ENCODE results near the gene WNT7B. TPM values are rescaled to one million over a fixed set of nuclear protein-coding genes. Genes with fewer than 3 reads are reported as not detected.

WNT7B gene
- total RNA-seq, 1 donor from 2014 or later: 1.8 TPM

DNA sequence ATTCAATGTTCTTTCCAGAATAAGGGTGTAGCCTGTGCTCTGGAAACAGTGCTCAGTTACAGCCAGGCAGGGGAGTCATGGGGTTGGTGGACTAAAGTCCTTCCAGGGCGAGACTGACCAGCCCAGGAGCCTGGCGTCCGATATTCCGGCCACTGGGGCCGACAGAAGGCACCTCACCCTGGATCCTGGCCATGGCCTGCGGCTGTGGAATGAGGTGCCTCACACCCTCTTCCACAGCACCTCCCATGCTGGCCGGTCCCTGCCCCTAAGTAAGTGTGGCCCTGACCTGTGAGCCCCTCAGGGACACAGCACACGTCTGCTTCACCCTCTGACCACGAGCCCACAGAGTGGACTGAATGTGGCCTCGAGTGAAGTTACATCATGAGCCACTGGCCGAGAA, 50.5 kb downstream of the WNT7B start:
- Histone ChIP-seq H3K79me2 (ENCODE audit: low read depth) (no peaks in the 10 kb centered on the region), H3K4me3 (no peak overlapping the region), H3K27ac (no peak overlapping the region), H2AFZ (replicated peaks) (no peak overlapping the region), H3F3A (ENCODE audit: low read depth) (no peaks in the 10 kb centered on the region), H3K4me2 (no peak overlapping the region), H4K20me1 (ENCODE audit: low read depth) (no peaks in the 10 kb centered on the region), H3K36me3 (no peaks in the 10 kb centered on the region), H3K27me3 (no peaks in the 10 kb centered on the region), H3K9ac (no peak overlapping the region), H3K4me1 (no peaks in the 10 kb centered on the region), H3K9me3 (ENCODE audit: low read depth) (no peaks in the 10 kb centered on the region)
- no peak overlapping the region for H3K4me3 Mint-ChIP-seq
- peaks cover 9% of the 10 kb centered on the region for H3K36me3 Mint-ChIP-seq
- no peaks in the 10 kb centered on the region for H3K27me3 Mint-ChIP-seq (ENCODE audit: insufficient read depth, low read depth)
- no peak for DNase-seq (ENCODE audit: low spot score)
- peaks cover 4% of the 10 kb centered on the region for H3K4me1 Mint-ChIP-seq
- no peaks in the 10 kb centered on the region for H3K9me3 Mint-ChIP-seq
- no peak overlapping the region for H3K27ac Mint-ChIP-seq
- TF ChIP-seq EZH2phosphoT487 (IDR thresholded peaks at IDR 0.05) (no peak), CTCF (IDR thresholded peaks at IDR 0.05) (no peak), EZH2 (IDR thresholded peaks at IDR 0.05) (no peak)

DNA sequence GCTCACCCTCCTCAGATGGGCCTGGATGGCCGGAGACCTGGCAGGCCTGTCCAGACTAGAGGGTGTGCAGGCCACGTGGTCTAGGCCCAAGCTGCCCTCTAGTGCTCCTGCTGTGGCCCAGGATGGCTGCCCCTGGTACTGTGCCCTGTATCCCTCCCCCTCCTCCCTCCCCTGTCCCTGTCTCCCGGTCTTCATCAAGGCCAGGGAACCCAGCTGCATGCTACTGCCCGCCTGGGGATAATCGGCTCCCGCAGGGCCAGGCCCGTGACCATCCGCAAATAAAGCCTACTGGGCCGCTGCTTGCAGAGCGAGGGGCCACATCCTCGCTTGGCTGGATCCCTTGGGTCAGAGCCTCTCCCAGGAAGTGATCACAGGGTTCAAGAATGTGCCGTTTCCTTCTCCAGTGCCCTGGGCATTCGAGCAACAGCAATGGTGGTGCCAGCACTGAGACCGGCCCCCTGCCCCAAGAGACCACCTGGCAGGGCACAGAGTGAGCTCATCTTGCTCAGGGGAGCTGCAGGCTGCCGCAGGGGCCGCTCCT, 51.1 kb downstream of the WNT7B start:
- H3K4me3 Mint-ChIP-seq: no peak overlapping the region
- H3K27ac Mint-ChIP-seq: no peak overlapping the region
- Histone ChIP-seq H3F3A (ENCODE audit: low read depth) (no peaks in the 10 kb centered on the region), H3K9me3 (ENCODE audit: low read depth) (no peaks in the 10 kb centered on the region), H2AFZ (replicated peaks) (no peak overlapping the region), H3K27ac (no peak overlapping the region), H4K20me1 (ENCODE audit: low read depth) (no peaks in the 10 kb centered on the region), H3K4me2 (no peak overlapping the region), H3K4me1 (no peaks in the 10 kb centered on the region), H3K9ac (no peak overlapping the region), H3K27me3 (no peaks in the 10 kb centered on the region), H3K4me3 (no peak overlapping the region), H3K79me2 (ENCODE audit: low read depth) (no peaks in the 10 kb centered on the region), H3K36me3 (no peaks in the 10 kb centered on the region)
- peaks cover 4% of the 10 kb centered on the region for H3K4me1 Mint-ChIP-seq
- no peaks in the 10 kb centered on the region for H3K27me3 Mint-ChIP-seq (ENCODE audit: insufficient read depth, low read depth)
- no peak for TF ChIP-seq EZH2 (IDR thresholded peaks at IDR 0.05)
- TF ChIP-seq EZH2phosphoT487 (IDR thresholded peaks at IDR 0.05): no peak
- TF ChIP-seq CTCF (IDR thresholded peaks at IDR 0.05): no peak
- H3K36me3 Mint-ChIP-seq: peaks cover 9% of the 10 kb centered on the region
- DNase-seq (ENCODE audit: low spot score): no peak
- H3K9me3 Mint-ChIP-seq: no peaks in the 10 kb centered on the region

GRCh38 chr22:45923835-45924234, 53.1 kb downstream of the WNT7B start:
- Histone ChIP-seq H3K79me2 (ENCODE audit: low read depth) (no peaks in the 10 kb centered on the region), H3K9ac (no peak overlapping the region), H3F3A (ENCODE audit: low read depth) (no peaks in the 10 kb centered on the region), H3K4me3 (no peak overlapping the region), H3K36me3 (no peaks in the 10 kb centered on the region), H3K4me2 (no peak overlapping the region), H3K4me1 (no peaks in the 10 kb centered on the region), H3K9me3 (ENCODE audit: low read depth) (no peaks in the 10 kb centered on the region), H3K27me3 (no peaks in the 10 kb centered on the region), H4K20me1 (ENCODE audit: low read depth) (no peaks in the 10 kb centered on the region), H3K27ac (no peak overlapping the region), H2AFZ (replicated peaks) (no peak overlapping the region)
- Mint-ChIP-seq H3K36me3 (peaks cover 2% of the 10 kb centered on the region), H3K4me1 (peaks cover 4% of the 10 kb centered on the region), H3K4me3 (no peak overlapping the region), H3K27me3 (ENCODE audit: insufficient read depth, low read depth) (no peaks in the 10 kb centered on the region), H3K9me3 (no peaks in the 10 kb centered on the region), H3K27ac (no peak overlapping the region)
- TF ChIP-seq EZH2 (IDR thresholded peaks at IDR 0.05) (no peak), EZH2phosphoT487 (IDR thresholded peaks at IDR 0.05) (no peak), CTCF (IDR thresholded peaks at IDR 0.05) (no peak)
- DNase-seq (ENCODE audit: low spot score): no peak

Measured in neural progenitor cell (in vitro differentiated cells).